ACC112 (cell line): Measurements from ENCODE around the gene PAX3.

ENCODE experiments used
- H2AFZ ChIP-seq: fragments of 200-600 bp; sonication (generic); one replicate; pipeline ENCODE4 v1.6.0; 2017; ENCODE audit warnings: antibody characterized with exemption, low read length; ENCODE audit not compliant: unreplicated experiment
- H3K27ac ChIP-seq: fragments of 200-600 bp; sonication (generic); 2 replicates; pipeline ENCODE4 v1.5.1; 2014; ENCODE audit warnings: low read depth, mild to moderate bottlenecking, antibody characterized with exemption, low read length, moderate library complexity
- H3K27me3 ChIP-seq: fragments of 200-600 bp; sonication (generic); 2 replicates; pipeline ENCODE4 v1.6.1; 2014; ENCODE audit warnings: mild to moderate bottlenecking, antibody characterized with exemption, low read length, moderate library complexity, mixed read lengths; ENCODE audit not compliant: insufficient read depth
- H3K36me3 ChIP-seq: fragments of 200-600 bp; sonication (generic); 2 replicates; pipeline ENCODE4 v1.6.1; 2016; ENCODE audit warnings: mild to moderate bottlenecking, antibody characterized with exemption, low read length, moderate library complexity, mixed read lengths; ENCODE audit not compliant: insufficient read depth
- H3K4me1 ChIP-seq: fragments of 200-600 bp; sonication (generic); one replicate; pipeline ENCODE4 v1.6.1; 2016; ENCODE audit warnings: low read length, mixed read lengths; ENCODE audit not compliant: insufficient read depth, unreplicated experiment, control insufficient read depth
- H3K4me3 ChIP-seq: fragments of 200-600 bp; sonication (generic); 2 replicates; pipeline ENCODE4 v1.5.1; 2014; ENCODE audit warnings: mild to moderate bottlenecking, low read depth, low read length
- H3K79me2 ChIP-seq: fragments of 200-600 bp; sonication (generic); one replicate; pipeline ENCODE4 v1.6.0; 2016; ENCODE audit warnings: low read length; ENCODE audit not compliant: control insufficient read depth, unreplicated experiment, insufficient read depth

PAX3 gene

GRCh38 chr2:222239945-222240675 lies 58.7 kb downstream of the PAX3 start:
- Histone ChIP-seq H3K27ac (no peak overlapping the region), H3K4me3 (no peak overlapping the region), H2AFZ (no peak overlapping the region), H3K27me3 (peaks cover 24% of the 10 kb centered on the region), H3K4me1 (no peaks in the 10 kb centered on the region), H3K79me2 (no peaks in the 10 kb centered on the region), H3K36me3 (no peaks in the 10 kb centered on the region)

GRCh38 chr2:222239091-222239490 lies 59.7 kb downstream of the PAX3 start:
- Histone ChIP-seq H3K27me3 (peaks cover 24% of the 10 kb centered on the region), H3K4me3 (no peak overlapping the region), H3K4me1 (no peaks in the 10 kb centered on the region), H3K27ac (no peak overlapping the region), H3K79me2 (no peaks in the 10 kb centered on the region), H3K36me3 (no peaks in the 10 kb centered on the region), H2AFZ (no peak overlapping the region)

- Histone ChIP-seq H3K4me1 (no peaks in the 10 kb centered on the region), H3K27me3 (peaks cover 24% of the 10 kb centered on the region)
Observed at GRCh38 chr2:222238072-222238471, 60.7 kb downstream of the PAX3 start.

GRCh38 chr2:222232839-222233238 lies 66.0 kb downstream of the PAX3 start:
- Histone ChIP-seq H2AFZ (no peak overlapping the region), H3K4me1 (no peaks in the 10 kb centered on the region), H3K36me3 (no peaks in the 10 kb centered on the region), H3K79me2 (no peaks in the 10 kb centered on the region), H3K27ac (no peak overlapping the region), H3K4me3 (no peak overlapping the region), H3K27me3 (no peaks in the 10 kb centered on the region; the same call in 1 of the 2 replicates)

More at GRCh38 chr2:222238072-222238471, 60.7 kb downstream of the PAX3 start:
- Histone ChIP-seq H3K4me3 (no peak overlapping the region; the same call in 1 of the 2 replicates), H2AFZ (no peak overlapping the region), H3K79me2 (no peaks in the 10 kb centered on the region), H3K27ac (no peak overlapping the region), H3K36me3 (no peaks in the 10 kb centered on the region)

- Histone ChIP-seq H3K4me1 (no peaks in the 10 kb centered on the region), H2AFZ (no peak overlapping the region)
Observed at GRCh38 chr2:222232372-222232771, 66.4 kb downstream of the PAX3 start.

GRCh38 chr2:222228054-222228453 lies 70.7 kb downstream of the PAX3 start:
- H3K27me3 ChIP-seq: no peaks in the 10 kb centered on the region
- no peak overlapping the region for H3K4me3 ChIP-seq

More at GRCh38 chr2:222232372-222232771, 66.4 kb downstream of the PAX3 start:
- Histone ChIP-seq H3K27me3 (no peaks in the 10 kb centered on the region), H3K4me3 (no peak overlapping the region), H3K36me3 (no peaks in the 10 kb centered on the region), H3K79me2 (no peaks in the 10 kb centered on the region), H3K27ac (no peak overlapping the region)

GRCh38 chr2:222218786-222219185 lies 80.0 kb downstream of the PAX3 start:
- Histone ChIP-seq H3K27me3 (peaks cover 18% of the 10 kb centered on the region), H3K79me2 (no peaks in the 10 kb centered on the region), H3K4me1 (no peaks in the 10 kb centered on the region), H3K36me3 (no peaks in the 10 kb centered on the region), H3K27ac (no peak overlapping the region), H3K4me3 (no peak overlapping the region), H2AFZ (no peak overlapping the region)

More at GRCh38 chr2:222228054-222228453, 70.7 kb downstream of the PAX3 start:
- Histone ChIP-seq H3K79me2 (no peaks in the 10 kb centered on the region), H2AFZ (no peak overlapping the region), H3K27ac (no peak overlapping the region), H3K36me3 (no peaks in the 10 kb centered on the region), H3K4me1 (no peaks in the 10 kb centered on the region)

GRCh38 chr2:222217712-222218111 lies 81.1 kb downstream of the PAX3 start:
- Histone ChIP-seq H2AFZ (no peak overlapping the region), H3K27me3 (peaks cover 18% of the 10 kb centered on the region), H3K4me1 (no peaks in the 10 kb centered on the region), H3K27ac (no peak overlapping the region), H3K4me3 (no peak overlapping the region), H3K36me3 (no peaks in the 10 kb centered on the region), H3K79me2 (no peaks in the 10 kb centered on the region)

GRCh38 chr2:222214885-222215284 lies 83.9 kb downstream of the PAX3 start:
- Histone ChIP-seq H3K79me2 (no peaks in the 10 kb centered on the region), H3K4me3 (no peak overlapping the region), H3K27ac (no peak overlapping the region), H3K36me3 (no peaks in the 10 kb centered on the region), H3K27me3 (peaks cover 15% of the 10 kb centered on the region), H3K4me1 (no peaks in the 10 kb centered on the region), H2AFZ (no peak overlapping the region)

- no peak overlapping the region for H3K27ac ChIP-seq
- H3K27me3 ChIP-seq: no peaks in the 10 kb centered on the region; the same call in 1 of the 2 replicates
- H3K36me3 ChIP-seq: no peaks in the 10 kb centered on the region
- no peak overlapping the region for H2AFZ ChIP-seq
- H3K4me3 ChIP-seq: no peak overlapping the region
- H3K79me2 ChIP-seq: no peaks in the 10 kb centered on the region
- H3K4me1 ChIP-seq: no peaks in the 10 kb centered on the region
Observed at GRCh38 chr2:222213049-222213448, 85.7 kb downstream of the PAX3 start.

GRCh38 chr2:222212571-222212970 lies 86.2 kb downstream of the PAX3 start:
- H3K4me1 ChIP-seq: no peaks in the 10 kb centered on the region
- H3K79me2 ChIP-seq: no peaks in the 10 kb centered on the region
- H3K36me3 ChIP-seq: no peaks in the 10 kb centered on the region
- no peaks in the 10 kb centered on the region; the same call in 1 of the 2 replicates for H3K27me3 ChIP-seq
- no peak overlapping the region for H3K27ac ChIP-seq
- no peak overlapping the region for H3K4me3 ChIP-seq
- H2AFZ ChIP-seq: no peak overlapping the region
